CD4-positive, alpha-beta T cell treated with Interleukin-17A for 4 hours (primary cell): Measurements from ENCODE around the gene F2R.
A peak's percentile ranks its signal among the peaks of the same experiment; 100 is the strongest.
"Not testable (repeated sequence)": the region's sequence is repeated elsewhere in the genome, so short reads cannot be mapped to it uniquely, and the experiment has no call there.

Experiments used
- DNase-seq: peaks from one replicate; pipeline ENCODE4 v3.0.0-alpha.2; 2020; ENCODE audit warnings: mixed read lengths

F2R gene

GRCh38 chr5:76720988-76721569 is 5.2 kb downstream of the F2R start:
- DNase-seq = no peak

DNA sequence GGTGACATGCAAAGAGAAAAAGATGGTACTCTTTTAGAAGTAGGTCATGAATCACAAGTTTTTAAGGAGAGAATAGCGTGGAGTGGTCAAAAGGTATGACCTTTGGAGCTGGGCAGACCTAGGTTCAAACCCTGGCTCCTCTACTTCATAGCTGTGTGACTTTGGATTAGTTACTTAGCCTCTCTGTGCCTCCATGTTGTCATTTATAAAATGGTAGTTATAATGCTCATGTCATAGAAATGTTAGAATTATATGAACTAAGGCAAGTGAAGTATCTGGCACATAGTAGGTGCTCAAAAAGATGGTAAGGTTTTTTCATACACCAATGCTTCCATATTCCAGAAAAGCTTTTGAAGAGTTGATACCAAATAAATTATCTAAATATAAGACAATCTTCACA is 7.3 kb downstream of the F2R start:
- DNase-seq = no peak

GRCh38 chr5:76723906-76724305 is 8.0 kb downstream of the F2R start:
- no peak for DNase-seq

GRCh38 chr5:76724871-76725270 is 8.9 kb downstream of the F2R start:
- DNase-seq = no peak

DNA sequence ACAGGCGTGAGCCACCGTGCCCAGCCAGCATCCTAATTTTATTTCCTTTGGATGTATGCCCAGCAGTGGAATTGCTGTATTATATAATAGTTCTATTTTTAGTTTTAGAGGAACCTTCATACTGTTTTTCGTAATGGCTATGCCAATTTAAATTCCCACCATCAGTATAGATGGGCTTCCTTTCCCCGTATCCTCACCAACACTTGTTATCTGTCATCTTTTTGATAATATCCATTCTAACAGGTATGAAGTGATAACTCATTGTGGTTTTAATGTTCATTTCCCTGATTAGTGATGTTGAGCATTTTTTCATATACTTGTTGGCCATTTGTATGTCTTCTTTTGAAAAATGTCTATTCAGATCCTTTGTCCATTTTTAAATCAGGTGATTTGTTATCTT is 13.0 kb downstream of the F2R start:
- DNase-seq = no peak

DNA sequence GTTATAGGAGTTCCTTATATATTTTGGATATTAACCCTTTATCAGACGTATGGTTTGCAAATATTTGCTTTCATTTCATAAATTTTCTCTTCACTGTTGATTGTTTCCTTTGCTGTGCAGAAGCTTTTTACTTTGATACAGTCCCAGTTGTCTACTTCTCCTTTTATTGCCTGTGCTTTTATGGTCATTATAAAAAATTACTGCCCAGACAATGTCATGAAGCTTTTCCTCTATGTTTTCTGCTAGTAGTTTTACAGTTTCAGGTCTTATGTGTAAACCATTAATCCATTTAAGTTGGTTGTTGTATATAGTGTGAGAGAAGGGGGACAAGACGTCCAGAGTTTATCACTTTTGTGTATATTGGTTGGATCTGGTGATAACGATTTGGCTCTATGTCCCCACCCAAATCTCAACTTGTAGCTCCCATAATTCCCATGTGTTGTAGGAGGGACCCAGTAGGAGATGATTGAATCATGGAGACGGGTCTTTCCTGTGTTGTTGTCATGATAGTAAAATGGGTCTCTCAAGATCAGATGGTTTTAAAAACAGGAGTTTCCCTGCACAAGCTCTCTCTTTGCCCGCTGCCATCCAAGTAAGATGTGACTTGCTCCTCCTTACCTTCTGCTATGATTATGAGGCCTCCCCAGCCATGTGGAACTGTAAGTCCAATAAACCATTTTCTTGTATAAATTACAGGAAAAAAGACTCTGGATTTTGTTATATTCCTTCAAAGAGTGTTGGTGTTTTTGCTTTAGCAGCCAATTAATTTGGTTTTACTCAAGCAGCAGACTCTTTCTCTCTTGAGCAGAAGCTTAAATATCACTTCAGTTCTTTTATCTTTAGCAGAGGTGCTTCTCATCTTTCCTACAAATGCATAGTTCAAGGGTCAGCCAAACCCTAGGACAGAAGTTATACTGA is 13.7 kb downstream of the F2R start:
- no peak for DNase-seq

- peak; percentile 16 for DNase-seq
These were observed 16.6 kb downstream of the F2R start for GRCh38 chr5:76732405-76733048.

DNA sequence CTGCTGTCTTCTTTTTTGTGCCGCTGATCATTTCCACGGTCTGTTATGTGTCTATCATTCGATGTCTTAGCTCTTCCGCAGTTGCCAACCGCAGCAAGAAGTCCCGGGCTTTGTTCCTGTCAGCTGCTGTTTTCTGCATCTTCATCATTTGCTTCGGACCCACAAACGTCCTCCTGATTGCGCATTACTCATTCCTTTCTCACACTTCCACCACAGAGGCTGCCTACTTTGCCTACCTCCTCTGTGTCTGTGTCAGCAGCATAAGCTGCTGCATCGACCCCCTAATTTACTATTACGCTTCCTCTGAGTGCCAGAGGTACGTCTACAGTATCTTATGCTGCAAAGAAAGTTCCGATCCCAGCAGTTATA is 17.1 kb downstream of the F2R start:
- DNase-seq = peak; percentile 58

GRCh38 chr5:76735762-76736545 is 20.0 kb downstream of the F2R start:
- DNase-seq = no peak

DNA sequence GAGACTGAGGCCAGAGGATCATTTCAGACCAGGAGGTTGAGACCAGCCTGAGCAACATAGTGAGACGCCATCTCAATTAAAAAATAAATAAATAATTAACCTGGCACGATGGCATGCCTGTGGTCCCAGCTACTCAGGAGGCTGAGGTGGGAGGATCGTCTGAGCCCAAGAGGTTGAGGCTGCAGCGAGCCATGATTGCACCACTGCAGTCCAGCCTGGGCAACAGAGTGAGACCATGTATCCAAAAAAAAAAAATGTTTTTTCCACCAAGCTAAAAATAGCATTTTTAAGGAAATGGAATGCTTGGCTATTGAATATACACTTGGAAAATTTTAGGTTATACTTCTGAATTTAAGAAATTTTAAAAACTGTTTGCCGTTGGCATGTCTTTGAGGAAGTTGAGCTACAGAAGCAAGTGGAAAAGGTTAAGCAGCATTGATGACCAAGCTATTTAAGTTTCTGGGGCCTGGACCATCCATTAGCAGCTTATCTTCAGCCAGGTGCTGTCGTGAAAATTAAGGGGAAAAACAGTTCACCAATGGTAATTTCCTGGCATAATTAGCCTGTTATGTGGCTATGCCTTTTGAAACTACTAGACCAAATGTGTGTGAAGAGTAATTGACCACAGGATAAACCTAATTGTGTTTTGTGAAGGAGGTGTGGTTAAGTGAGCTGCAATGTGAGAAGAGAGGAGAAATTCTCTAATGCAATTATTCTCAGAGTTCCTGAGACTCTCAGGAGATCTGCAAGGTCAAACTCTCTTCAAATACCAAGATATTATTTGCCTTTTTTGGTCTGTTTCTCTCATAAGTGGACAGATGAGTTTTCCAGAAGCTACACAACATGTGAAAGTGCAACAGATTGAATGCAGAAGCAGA is 21.0 kb downstream of the F2R start:
- DNase-seq = no peak

DNA sequence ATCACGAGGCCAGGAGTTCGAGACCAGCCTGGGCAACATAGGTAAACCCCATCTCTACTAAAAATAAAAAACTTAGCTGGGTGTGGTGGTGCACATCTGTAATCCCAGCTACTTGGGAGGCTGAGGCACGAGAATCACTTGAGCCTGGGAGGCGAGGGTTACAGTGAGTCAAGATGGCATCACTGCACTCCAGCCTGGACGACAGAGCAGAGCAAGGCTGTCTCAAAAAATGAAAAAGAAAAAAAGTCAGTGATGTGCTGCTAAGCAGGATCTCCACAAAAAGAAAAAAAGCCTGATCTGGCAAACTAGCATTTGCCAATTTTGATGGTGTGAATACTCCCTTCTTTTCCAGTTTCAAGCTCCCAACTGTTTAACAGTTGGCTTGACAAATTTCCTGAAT is 21.9 kb downstream of the F2R start:
- no peak for DNase-seq

DNA sequence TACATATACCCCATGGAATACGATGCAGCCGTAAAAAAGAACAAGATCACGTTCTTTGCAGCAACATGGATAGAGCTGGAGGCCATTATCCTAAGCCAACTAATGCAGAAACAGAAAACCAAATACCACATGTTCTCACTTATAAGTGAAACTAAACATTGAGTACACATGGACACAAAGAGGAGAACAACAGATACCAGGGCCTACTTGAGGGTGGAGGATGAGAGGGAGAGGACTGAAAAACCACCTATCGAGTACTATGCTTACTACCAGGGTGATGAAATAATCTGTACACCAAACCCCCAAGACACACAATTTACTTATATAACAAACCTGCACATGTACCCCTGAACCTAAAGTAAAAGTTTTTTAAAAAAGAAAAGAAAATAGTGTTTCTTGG is 25.6 kb downstream of the F2R start:
- DNase-seq = not testable (repeated sequence)

GRCh38 chr5:76742583-76742982 is 26.7 kb downstream of the F2R start:
- no peak for DNase-seq

- DNase-seq = no peak
These were observed 28.7 kb downstream of the F2R start for GRCh38 chr5:76744632-76745031.

DNA sequence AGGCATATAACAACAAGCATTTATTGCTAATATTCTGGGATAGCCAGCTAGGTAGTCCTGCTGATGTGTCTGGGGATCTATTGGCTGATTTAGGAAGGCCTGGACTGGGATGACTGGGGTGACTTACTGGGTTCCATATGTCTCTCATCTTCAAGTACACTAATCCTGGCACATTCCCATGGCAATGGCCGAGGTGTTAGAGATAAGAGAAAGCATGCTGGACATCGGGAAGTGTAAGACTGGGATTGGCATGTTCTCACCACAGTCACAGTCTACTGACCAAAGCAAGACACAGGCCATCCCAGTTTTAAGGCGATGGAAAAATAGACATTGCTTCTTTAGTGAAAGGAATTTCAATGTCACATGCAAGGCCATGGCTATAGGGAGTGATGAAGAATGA is 29.7 kb downstream of the F2R start:
- DNase-seq = no peak

DNA sequence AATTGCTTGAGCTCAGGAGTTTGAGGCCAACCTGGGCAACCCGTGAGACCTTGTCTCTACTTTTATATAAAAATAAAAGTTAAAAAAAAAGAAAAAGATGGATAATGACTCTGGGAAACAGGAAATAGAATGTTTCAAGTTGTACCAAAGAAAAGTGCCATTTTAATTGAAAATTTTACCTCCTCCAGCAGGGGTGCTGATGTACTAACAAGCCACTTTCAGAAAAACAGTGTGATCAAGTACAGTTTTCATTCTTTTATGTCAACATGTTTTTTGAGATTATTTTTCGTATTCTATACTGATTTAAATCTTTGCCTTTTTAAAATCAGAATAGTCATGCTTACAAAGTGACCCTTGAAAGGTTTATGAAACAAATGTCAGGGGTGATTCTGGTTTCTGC is 30.8 kb downstream of the F2R start:
- DNase-seq = no peak

DNA sequence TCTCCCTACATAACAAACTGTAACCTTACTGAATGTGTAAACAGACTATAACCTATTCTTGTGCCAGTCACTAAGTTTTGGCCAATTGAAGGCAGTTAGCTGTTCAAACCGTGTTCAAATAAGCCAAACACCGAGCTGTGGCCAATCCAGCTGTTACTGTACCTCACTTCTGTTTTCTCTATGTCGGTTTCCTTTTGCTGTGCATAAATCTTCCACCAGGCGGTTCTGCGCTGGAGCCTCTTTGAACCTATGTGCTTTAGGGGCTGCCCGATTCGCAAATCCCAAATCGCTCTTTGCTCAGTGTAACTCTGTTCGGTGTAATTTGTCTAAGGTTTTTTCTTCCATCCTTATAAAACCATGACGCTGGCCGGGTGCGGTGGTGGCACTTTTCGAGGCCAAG is 31.8 kb downstream of the F2R start:
- no peak for DNase-seq

DNA sequence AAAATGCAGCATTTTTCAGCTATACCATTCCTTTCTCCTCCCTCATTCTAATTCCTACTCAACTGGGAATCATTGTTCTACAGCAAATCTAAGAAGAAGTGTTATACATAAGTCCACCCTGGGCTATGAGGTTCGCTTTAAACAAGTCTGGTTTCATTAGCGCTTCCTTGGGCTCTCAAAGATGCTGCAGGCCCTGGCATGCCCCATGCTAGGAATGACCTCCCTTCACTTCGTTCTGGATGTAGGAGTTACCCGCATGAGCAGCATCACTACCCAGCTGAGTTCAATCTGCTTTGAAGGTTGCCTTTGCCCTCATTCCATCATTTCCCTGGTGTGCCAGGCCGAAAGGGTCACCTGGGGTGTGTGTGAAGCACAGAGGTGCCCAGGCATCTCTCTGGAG is 35.4 kb downstream of the F2R start:
- DNase-seq = no peak

- DNase-seq = no peak
These were observed 38.7 kb downstream of the F2R start for GRCh38 chr5:76754668-76755078.

GRCh38 chr5:76755779-76756637 is 40.1 kb downstream of the F2R start:
- no peak for DNase-seq

GRCh38 chr5:76757049-76757448 is 41.1 kb downstream of the F2R start:
- DNase-seq = no peak
